Esophagus (tissue), 2 donors: Measurements from ENCODE around the gene SEL1L. TPM values are rescaled to one million over a fixed set of nuclear protein-coding genes. Genes with fewer than 3 reads are reported as not detected.

Experiments
- H3K27ac ChIP-seq, 2 donors: one replicate each; pipeline ENCODE4 v1.5.1; 2013; ENCODE audit warnings: low read depth in 2 of 2, mild to moderate bottlenecking in 2 of 2, inconsistent platforms in 1 of 2, low read length in 1 of 2, moderate library complexity in 1 of 2
- H3K27me3 ChIP-seq, 2 donors: one replicate each; pipeline ENCODE4 v1.6.1; 2013; ENCODE audit warnings: low read length in 2 of 2, control low read depth in 1 of 2, mild to moderate bottlenecking in 1 of 2; ENCODE audit not compliant: insufficient read depth in 2 of 2, control insufficient read depth in 1 of 2
- H3K36me3 ChIP-seq, 2 donors: one replicate each; pipeline ENCODE4 v1.6.1; 2013; ENCODE audit warnings: low read length in 1 of 2; ENCODE audit not compliant: control insufficient read depth in 2 of 2, insufficient read depth in 2 of 2
- H3K4me1 ChIP-seq, 2 donors: one replicate each; pipeline ENCODE4 v1.6.1; 2013; ENCODE audit warnings: low read length in 1 of 2; ENCODE audit not compliant: control insufficient read depth in 2 of 2, insufficient read depth in 2 of 2
- H3K4me3 ChIP-seq, 2 donors: one replicate each; pipeline ENCODE4 v1.5.1; 2013; ENCODE audit warnings: low read length in 2 of 2, mild to moderate bottlenecking in 2 of 2, low read depth in 1 of 2, moderate library complexity in 1 of 2
- H3K9me3 ChIP-seq, 2 donors: one replicate each; pipeline ENCODE4 v1.6.1; 2013; ENCODE audit warnings: mild to moderate bottlenecking in 2 of 2, low read depth in 1 of 2, low read length in 1 of 2, moderate library complexity in 1 of 2; ENCODE audit not compliant: control insufficient read depth in 2 of 2, insufficient read depth in 1 of 2
- WGBS, 2 donors: extraction: QIAGEN DNeasy Blood & Tissue Kit; methylation state at CpG; one replicate each; pipeline ENCODE4 v1.1.7; 2013; 5-methylcytosine and 5-hydroxymethylcytosine counted together
- polyA plus RNA-seq, 2 donors: library from polyadenylated mRNA; stranded (reverse); fragments of 200-250 nt; gene quantifications; one replicate each; pipeline ENCODE4 v1.2.3, GENCODE V29; 2013
- donor health status: healthy with polysubstance abuse.
- donor health status: Bipolar disorder and iron deficiency.

The SEL1L gene
- polyA plus RNA-seq, 2 donors: 6.1 to 9.1 TPM

DNA sequence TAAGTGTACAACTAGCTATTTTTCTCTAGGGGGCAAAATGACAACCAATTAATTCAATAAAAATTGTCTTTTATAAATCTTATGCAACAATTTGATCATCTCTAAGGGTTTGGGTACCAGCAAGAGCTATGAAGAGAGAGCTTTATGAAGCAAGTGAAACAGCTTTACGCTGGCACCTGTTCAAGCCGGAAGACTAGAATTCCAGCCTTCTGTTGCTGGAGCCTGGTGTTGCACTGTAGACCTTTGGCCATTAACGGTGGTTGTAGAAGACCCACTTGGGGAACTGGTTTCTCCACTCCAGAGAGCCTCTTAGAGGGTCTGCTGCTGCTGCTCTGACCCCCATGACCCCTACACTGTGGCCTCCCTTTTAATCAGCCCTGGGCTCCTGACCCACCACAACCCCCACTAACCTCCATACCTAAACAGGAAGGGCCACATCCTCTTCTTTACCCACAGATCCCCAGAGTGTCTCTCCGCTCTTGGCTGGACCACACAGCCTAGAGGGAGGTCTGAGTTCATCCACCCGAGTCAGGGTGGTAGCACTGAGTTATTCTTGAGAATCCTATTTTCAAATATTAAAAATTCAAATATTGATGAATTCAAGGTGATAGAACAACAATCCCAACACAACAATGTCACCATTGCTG is 79.0 kb downstream of the SEL1L start:
- no peaks in the 10 kb centered on the region for H3K27me3 ChIP-seq
- no peaks in the 10 kb centered on the region for H3K36me3 ChIP-seq
- H3K4me3 ChIP-seq: no peak overlapping the region
- no peaks in the 10 kb centered on the region for H3K4me1 ChIP-seq
- no peak overlapping the region for H3K27ac ChIP-seq
- 83 to 84% methylated on average over 5 of the region's 5 CpGs for WGBS, 2 donors
- no peaks in the 10 kb centered on the region for H3K9me3 ChIP-seq

GRCh38 chr14:81453166-81453766 is 80.4 kb downstream of the SEL1L start:
- Histone ChIP-seq H3K4me3 (no peak overlapping the region), H3K36me3 (no peaks in the 10 kb centered on the region), H3K27ac (no peak overlapping the region), H3K27me3 (no peaks in the 10 kb centered on the region), H3K9me3 (no peaks in the 10 kb centered on the region), H3K4me1 (no peaks in the 10 kb centered on the region)
- 17 to 18% methylated on average over 8 of the region's 8 CpGs for WGBS, 2 donors

- H3K4me1 ChIP-seq: no peaks in the 10 kb centered on the region
- H3K4me3 ChIP-seq: no peak overlapping the region
- WGBS, 2 donors: 64 to 65% methylated on average over 11 of the region's 11 CpGs
These were observed 81.1 kb downstream of the SEL1L start for GRCh38 chr14:81452341-81453133.

GRCh38 chr14:81450976-81451375 is 82.7 kb downstream of the SEL1L start:
- WGBS, 2 donors: 77 to 83% methylated on average over 3 of the region's 3 CpGs

More at GRCh38 chr14:81452341-81453133, 81.1 kb downstream of the SEL1L start:
- no peak overlapping the region for H3K27ac ChIP-seq
- no peaks in the 10 kb centered on the region for H3K36me3 ChIP-seq
- H3K9me3 ChIP-seq: no peaks in the 10 kb centered on the region
- no peaks in the 10 kb centered on the region for H3K27me3 ChIP-seq

GRCh38 chr14:81450100-81450531 is 83.5 kb downstream of the SEL1L start:
- 61 to 74% methylated on average over 10 of the region's 10 CpGs for WGBS, 2 donors
- Histone ChIP-seq H3K4me1 (no peaks in the 10 kb centered on the region), H3K36me3 (no peaks in the 10 kb centered on the region), H3K27me3 (no peaks in the 10 kb centered on the region), H3K9me3 (no peaks in the 10 kb centered on the region), H3K4me3 (no peak overlapping the region), H3K27ac (no peak overlapping the region)

More at GRCh38 chr14:81450976-81451375, 82.7 kb downstream of the SEL1L start:
- H3K4me1 ChIP-seq: no peaks in the 10 kb centered on the region
- no peak overlapping the region for H3K27ac ChIP-seq
- H3K4me3 ChIP-seq: no peak overlapping the region
- H3K36me3 ChIP-seq: no peaks in the 10 kb centered on the region
- no peaks in the 10 kb centered on the region for H3K27me3 ChIP-seq
- H3K9me3 ChIP-seq: no peaks in the 10 kb centered on the region

- WGBS, 2 donors: 68 to 74% methylated on average over 6 of the region's 6 CpGs
- Histone ChIP-seq H3K27me3 (no peaks in the 10 kb centered on the region), H3K4me3 (no peak overlapping the region), H3K27ac (no peak overlapping the region), H3K4me1 (no peaks in the 10 kb centered on the region), H3K9me3 (no peaks in the 10 kb centered on the region), H3K36me3 (no peaks in the 10 kb centered on the region)
These were observed 84.1 kb downstream of the SEL1L start for GRCh38 chr14:81449576-81449975.

- Histone ChIP-seq H3K4me1 (no peaks in the 10 kb centered on the region), H3K4me3 (no peak overlapping the region), H3K9me3 (no peaks in the 10 kb centered on the region), H3K36me3 (no peaks in the 10 kb centered on the region), H3K27me3 (no peaks in the 10 kb centered on the region), H3K27ac (no peak overlapping the region)
- 11 to 14% methylated on average over 4 of the region's 4 CpGs for WGBS, 2 donors
These were observed 84.5 kb downstream of the SEL1L start for GRCh38 chr14:81449114-81449513.

DNA sequence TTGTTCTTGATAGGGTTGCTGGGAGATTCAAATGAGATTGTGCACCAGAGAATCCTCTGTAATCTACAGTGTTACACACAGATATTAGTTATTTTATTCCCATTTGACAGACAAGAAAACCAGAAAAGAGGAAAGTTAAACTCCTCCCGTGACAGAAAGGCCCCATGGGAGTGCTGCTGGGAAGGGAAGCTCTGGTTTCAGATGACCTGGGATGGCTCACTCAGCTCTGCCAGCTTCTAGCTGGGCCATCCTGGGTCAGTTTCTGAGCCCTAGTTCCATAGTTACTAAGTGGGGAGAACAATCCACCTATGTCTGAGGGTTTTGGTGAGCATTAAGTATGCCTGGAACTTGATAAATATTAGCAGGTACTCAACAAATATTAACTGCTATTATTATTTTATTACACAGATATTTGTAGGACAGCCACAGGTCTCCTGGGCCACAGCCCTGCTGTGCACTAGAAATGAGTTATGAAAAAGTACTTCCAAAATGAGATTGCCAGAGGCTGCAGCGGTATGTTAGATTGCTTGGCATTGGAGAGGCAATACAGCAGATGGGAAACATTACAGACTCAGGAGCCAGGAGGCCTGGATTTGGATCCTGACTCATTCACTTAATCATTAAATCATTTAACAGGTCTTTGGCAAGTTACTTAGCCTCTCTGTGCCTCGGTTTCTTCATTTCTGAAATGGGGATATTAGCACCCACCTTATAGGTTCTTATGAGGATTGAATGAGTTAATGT is 86.5 kb downstream of the SEL1L start:
- no peaks in the 10 kb centered on the region for H3K9me3 ChIP-seq
- no peak overlapping the region for H3K27ac ChIP-seq
- WGBS, 2 donors: 68 to 74% methylated on average over 3 of the region's 3 CpGs
- no peaks in the 10 kb centered on the region for H3K4me1 ChIP-seq
- H3K36me3 ChIP-seq: no peaks in the 10 kb centered on the region
- no peak overlapping the region for H3K4me3 ChIP-seq
- no peaks in the 10 kb centered on the region for H3K27me3 ChIP-seq

GRCh38 chr14:81446279-81447007 is 87.2 kb downstream of the SEL1L start:
- H3K9me3 ChIP-seq: no peaks in the 10 kb centered on the region
- H3K36me3 ChIP-seq: no peaks in the 10 kb centered on the region
- H3K27ac ChIP-seq: no peak overlapping the region
- WGBS, 2 donors: 83 to 89% methylated on average over 9 of the region's 9 CpGs
- no peak overlapping the region for H3K4me3 ChIP-seq
- H3K27me3 ChIP-seq: no peaks in the 10 kb centered on the region
- no peaks in the 10 kb centered on the region for H3K4me1 ChIP-seq
